Stimulated activated CD4-positive, alpha-beta T cell treated with anti-CD3 and anti-CD28 coated beads, Interleukin-1b, Interleukin-23, amount 100 ng/mL, for 24 hours (primary cell): ENCODE data around the gene EOMES.

Source experiments
- DNase-seq, 4 experiments: peaks; one replicate each; pipeline ENCODE4 v3.0.0-alpha.2; 2020; ENCODE audit warnings: low read depth in 4 of 4, low spot score in 1 of 4

The EOMES gene

DNA sequence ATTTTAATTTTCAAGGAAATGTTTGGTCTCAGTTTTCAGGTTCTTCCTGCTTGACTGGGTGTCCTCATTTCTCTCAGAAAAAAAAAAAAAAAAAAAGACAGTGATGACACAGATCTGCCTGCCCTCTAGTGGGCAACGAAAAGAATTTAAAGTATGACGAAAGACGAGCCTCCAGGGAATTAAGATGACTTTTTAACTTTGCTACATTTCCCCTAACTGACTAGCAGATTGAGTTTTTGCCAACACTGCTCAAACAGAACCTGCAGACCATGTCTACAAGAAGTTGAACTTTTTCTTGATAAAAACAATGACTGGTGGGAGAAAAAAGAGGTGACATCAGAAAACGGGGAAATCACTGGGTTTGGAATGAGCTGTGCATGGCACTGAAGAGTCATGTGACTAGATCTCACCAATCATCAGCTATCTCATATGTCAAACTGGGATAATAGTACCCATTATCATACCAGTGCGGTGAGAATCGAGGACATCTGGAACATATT lies 40.8 kb downstream of the EOMES start:
- peak in 1 of 4 experiments; percentile 21 for DNase-seq

DNA sequence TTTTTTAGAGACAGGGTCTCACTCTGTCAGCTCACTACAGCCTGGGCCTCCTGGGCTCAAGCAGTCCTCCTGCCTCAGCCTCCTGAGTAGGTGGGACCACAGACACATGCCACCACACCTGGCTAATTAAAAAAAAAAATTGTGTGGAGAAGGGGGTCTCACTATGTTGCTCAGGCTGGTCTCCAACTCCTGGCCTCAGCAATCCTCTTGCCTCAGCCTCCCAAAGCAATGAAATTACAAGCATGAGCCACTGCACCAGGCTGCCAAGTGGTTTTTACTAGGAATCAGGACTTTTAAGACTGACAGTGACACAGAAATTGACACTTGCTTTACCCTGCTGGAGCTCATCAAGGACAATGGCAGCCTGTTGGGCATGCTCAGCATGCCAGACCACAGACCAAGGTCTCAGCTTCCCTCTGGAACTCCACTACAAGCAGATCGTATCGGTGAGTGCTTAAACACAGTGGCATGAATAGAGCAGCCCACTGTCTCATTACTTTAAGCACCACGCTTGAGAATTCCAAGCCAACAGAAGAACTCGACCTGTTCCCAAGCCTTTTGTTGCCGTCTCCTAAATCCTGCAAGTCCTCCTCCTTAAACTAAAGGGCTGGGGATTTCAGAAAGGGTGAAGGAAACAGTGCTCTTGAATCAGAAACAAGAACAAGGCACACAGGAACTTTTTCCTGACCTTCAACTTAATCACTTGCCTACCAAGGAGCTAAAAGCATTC lies 41.4 kb downstream of the EOMES start:
- DNase-seq = no peak

DNA sequence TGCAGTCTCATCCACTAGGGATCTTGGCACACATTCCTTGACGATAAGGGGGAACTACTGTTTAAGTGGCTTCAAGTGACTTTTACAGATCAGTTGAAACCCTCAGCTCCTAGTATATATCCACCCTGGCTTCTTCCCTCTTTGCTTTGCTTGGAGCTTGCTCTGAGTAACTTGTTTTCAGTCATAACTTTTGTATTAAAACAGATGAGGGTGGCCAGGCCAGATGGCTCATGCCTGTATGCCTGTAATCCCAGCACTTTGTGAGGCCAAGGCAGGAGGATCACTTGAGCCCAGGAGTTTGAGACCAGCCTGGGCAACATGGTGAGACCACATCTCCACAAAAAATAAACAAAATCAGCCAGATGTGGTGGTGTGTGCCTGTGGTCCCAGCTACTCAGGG lies 42.4 kb downstream of the EOMES start:
- no peak for DNase-seq

DNA sequence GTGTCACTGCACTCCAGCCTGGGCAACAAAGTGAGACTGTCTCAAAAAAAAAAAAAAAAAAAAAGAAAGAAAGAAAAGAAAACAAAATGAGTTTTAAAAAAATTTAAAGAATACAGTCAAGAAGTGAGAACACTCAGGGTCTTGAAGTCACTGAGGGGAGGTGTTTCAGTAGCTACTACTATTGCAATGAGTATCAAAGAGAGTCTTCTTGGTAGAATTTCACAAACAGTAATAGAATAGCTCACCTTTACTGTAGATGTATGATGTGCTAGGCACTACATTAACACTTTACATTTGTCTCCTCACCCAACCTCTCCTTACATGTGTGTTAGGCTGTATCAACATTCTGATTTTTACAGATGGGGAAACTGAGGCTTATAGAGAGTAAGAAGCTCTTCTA lies 43.9 kb downstream of the EOMES start:
- no peak for DNase-seq

DNA sequence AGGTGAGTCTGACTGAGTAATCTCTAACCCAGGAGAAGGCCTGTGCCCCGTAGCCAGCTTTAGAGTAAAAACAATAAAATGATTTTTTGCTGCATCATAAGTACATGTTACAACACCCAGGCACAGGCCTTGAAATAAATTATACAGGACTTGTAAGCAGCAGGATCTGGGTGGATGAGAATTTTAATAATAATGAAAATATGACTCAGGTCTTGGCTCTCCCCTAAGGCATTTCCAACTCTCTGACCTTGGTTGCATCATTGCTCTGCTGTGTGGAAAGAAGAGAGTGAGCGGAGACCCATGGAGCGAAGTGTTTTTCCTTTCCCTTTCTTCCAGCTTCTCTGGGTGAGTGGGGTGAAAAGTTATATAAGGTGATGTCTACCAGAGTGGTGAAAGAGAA lies 44.6 kb downstream of the EOMES start:
- no peak for DNase-seq

DNA sequence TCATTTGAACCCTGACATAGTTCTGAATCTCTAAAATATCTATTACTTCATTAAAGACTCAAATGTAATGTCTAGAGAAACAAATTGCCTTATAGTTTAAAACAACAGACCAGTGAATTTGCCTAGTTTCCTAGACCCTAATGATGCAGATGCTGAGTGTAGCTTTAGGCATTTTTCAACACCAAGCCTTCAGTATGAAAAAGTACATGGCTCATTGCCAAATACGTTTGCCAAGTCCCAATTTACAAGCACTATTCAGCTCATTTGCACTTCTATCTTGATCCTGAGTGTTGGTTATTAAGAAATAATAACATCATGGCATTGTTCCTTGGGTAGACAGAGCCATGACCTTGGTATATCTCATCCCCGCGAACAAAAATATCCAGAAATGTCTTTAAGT lies 46.8 kb downstream of the EOMES start:
- DNase-seq = no peak

DNA sequence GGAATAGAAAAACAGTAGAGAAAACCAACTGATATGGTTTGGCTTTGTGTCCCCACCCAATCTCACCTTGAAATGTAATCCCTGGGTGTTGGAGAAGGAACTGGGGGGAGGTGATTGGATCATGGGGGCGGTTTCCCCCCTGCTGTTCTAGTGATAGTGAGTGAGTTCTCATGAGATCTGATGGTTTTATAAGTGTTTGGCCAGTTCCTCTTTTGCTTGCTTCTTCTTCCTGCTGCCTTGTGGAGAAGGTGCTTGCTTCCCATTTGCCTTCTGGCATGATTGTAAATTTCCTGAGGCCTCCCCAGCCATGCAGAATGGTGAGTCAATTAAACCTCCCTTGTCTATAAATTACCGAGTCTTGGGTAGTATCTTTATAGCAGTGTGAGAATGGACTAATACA lies 48.4 kb downstream of the EOMES start:
- no peak for DNase-seq

DNA sequence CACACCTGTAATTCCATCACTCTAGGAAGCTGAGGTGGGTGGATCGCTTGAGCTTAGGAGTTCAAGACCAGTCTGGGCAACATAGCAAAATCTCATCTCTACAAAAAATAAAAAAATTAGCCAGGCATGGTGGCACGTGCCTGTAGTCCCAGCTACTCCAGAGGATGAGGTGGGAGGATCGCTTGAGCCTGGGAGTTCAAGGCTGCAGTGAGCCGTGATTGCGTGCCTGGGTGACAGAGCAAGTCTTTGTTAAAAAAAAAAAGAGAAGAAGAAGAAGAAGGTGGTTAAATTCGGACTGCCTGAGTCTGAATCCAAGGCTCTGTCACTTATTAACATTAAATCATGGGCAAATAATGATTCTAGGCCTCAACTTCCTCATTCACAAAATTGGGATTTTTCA lies 51.0 kb downstream of the EOMES start:
- no peak for DNase-seq

DNA sequence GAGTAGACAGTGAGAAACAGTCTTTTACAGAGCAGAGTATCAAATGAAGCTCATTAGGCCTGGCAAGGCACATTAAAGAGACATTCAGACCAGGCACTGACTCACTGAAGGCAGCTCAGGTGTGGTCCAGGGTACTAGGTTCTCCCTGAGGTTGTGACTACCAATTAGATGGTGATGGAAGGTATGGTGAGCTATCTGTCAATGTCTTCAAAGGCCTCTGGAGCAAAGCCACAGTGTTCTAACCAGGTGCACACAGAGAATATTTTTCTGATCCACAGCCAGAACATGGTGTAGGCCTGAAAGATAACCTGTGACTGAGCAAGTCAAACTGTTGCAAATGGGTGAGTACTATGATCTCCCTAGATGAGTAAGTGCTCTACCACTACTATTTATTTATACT lies 51.5 kb downstream of the EOMES start:
- no peak for DNase-seq

DNA sequence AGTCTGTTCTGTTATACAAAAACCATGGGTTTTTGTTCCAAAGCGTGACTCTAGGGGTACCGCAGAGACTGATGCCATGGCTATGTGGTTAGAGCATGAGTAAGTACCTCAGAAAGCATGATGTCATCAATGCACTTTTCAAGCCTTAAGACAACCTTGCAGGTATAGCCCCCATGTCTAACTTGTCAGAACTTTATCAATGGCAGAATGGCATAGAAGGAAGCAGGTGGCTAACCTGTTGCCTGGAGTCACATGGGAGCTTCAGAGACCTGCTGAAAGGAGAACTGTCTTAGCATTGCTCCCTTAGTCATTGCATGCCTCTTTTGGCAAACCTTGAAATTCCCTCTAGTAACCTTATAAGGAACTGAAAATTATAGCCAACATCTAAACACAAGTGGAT lies 52.5 kb downstream of the EOMES start:
- DNase-seq = no peak

DNA sequence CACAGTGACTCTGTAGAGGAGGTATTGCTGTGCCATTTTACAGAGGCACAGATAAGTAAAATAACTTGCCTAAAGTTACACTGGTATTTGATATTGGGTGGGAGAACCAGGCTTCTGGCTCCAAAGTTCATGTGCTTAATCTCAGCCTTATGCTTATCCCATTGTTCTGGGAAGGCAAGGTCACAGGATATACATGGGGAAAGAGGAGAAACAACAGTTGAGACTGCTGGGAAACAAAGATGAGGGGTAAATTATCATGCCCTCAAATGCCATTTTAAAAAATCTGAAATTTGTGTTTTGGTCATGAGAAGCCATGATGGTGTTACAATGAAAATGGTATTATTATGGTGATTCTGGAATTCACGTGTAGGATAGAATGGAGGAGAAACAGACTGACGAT lies 54.4 kb downstream of the EOMES start:
- DNase-seq = no peak

DNA sequence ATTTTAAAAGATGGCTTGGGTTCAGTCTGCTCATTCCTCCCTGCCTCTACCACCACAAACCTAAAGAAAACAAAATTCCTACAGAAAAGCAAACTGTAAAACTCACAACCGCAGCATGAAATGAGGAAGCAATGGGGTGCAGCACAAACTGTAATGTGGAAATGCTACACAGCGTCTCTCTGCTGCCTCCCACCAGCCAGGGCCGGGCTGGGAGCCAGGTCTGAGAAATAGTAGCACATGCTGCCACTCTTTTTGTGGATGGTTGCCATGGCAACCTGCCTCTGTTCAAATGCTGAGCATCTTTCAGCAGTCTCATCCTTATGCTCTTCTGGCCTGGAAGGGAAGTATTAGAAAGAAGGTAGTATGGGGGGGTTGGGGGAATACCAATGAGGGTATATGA lies 55.4 kb downstream of the EOMES start:
- DNase-seq = no peak

DNA sequence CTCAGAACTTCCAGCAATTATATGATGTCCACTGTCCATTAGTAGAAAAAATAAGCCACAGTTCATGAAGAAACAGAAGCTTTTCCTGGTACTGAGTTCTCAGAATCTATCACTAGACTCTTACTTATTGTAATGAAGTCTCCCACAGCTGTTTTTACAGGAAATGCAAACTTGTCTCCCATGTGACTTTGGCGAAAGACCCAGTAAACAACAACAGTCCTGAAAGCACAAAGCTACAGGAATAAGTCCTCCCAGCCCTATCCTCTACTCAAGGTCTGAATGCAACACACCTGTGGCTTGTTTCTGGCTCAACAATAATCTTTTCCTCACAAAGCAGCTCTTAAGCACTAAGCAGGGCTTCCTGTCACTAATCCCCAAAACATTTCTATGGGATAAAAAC lies 55.9 kb downstream of the EOMES start:
- DNase-seq = no peak
